ELF-1 (cell line): ENCODE results near the gene BCAR1.

Experiments used
- DNase-seq: peaks from one replicate; pipeline ENCODE4 v3.0.0-alpha.2; 2016; ENCODE audit warnings: low read depth, low spot score

BCAR1 gene

GRCh38 chr16:75239542-75240122 is 11.8 kb downstream of the BCAR1 start:
- no peak for DNase-seq

DNA sequence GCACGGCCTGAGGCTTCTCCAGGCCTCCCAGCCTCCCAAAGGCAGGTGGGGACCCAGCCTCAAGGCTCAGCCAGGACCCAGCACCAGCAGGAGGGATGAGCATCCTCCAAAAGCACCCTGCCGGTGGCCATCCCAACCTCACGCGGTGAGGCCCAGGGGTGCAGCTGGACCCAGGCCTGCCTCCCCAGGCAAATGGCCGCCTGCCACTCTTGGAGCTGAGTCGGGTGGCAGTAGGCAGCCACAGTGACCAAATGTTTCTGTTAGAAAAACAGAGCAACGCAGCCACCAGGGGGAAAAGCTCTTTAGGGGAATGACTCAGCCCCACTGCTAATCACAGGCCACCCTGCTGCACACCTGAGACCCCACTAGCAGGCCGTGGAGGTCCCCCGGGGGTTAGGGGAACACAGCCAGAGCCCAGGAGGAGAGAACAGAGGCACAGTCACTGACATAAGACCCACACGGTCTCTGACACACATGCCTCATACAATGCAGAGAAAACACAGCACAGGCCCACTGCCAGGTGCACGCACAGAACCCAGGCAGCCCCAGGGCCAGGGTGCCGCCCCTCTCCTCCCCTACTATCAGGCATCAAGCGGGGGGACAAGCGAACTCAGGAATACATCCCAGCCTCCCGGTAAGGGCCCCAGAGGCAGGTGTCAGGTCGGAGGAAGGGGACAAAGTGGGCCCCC is 12.4 kb downstream of the BCAR1 start:
- no peak for DNase-seq

DNA sequence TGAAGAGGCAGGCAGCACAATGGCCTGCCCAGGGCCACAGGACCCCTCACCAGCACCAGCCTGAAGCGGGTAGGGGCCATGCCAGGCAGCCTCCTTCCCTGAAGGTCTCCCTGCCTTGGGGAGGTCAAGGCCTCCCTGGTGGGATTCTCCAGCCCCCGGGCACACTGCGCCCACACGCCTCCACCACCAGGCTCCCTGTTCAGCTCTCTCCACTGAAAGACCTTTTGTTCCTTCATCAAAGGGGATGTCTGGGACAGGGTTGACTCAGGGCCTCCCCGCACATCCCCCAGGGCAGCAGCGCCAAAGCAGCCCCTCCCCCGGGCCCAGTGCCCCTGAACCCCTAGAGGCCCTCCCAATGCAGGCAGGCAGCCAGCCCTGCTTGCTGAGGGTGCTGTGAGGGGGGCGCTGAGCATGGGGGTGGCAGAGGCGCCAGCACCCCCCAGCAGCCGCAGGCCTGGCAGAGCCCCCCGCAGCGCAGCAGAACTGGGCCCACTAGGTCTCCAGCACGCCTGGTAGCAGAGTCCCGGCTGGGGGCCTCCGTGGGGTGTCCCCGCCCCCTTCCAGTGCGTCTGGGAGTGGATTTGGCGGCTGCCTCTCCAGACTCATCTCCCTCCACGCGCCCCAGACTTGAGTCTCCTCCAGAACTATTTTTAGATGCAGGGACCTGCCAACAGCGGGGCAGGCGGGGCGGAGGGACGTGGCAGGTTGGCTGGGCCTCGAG is 13.1 kb downstream of the BCAR1 start:
- peak; percentile 43 for DNase-seq

DNA sequence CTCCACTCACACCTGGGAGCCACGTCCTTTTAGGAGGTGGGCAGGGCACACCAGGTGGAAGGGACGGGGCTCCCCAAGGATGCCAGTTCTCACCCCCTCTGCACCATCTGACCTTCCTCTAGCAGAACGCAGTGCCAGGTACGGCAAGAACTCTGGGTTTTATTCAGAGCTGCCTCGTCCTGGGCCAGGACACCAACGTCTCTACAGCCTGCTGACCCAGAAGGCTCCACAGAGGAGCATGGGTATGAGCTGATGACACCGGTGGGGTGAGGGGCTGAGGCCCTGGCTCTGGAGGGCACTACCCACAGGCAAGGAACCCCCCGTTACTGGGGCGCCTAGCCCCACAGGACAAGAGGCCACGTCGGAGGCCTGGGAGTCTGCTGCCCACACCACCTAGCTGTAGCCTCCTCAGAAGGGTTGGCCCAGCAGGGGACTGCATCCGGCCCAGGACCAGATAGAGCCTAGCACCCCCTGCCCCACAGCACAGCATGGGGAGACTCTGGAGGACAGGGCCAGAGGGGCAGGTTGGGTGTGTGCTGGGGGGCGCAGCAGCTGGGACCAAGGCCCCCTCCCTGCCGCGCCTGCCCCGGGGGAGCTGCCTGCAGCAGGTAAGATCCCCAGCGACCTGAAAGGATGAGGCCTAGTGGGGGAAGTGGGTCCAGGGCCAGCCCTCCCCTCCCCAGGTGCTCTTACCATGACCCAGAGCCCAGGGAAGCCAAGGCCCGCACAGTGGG is 13.9 kb downstream of the BCAR1 start:
- DNase-seq: no peak

GRCh38 chr16:75236736-75237397 is 14.6 kb downstream of the BCAR1 start:
- no peak for DNase-seq

DNA sequence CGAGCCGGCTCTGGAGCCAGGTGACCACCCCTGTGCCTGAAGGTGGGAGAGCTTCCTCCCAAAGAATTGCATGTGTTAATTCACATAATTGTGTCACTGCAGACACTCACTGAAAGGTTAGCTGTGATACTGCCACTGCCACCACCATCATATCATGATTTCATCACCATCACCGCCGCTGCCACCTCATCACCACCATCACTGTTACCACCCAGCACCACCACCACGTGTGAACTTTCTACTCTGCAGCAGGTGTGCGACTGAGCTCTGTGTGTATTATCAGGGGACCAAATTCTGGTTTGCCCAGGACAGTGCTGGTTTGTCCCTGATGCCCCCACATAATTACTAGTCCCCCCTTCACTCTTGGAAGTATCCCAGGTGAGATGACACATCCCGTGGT is 15.2 kb downstream of the BCAR1 start:
- no peak for DNase-seq

DNA sequence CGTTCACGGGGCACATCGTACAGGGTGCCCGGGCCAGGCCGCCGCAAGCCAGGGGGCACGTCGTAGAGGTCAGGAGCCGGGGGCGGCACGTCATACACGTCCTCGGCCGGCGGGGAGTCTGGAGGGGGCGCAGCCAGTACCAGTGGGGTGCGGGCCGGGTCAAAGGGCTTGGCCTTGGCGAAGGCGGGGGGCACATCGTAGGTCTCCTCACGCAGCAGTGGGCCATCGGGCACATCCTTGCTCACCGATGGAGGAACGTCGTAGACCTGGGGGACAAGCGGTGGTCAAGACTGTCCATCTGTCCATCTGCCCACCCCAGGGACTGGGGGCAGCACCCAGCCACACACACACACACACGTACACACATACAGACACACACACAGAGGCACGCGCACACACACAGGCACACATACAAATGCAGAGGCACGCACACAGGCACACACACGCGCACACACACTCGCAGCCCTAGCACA is 15.7 kb downstream of the BCAR1 start:
- no peak for DNase-seq

- no peak for DNase-seq
These were observed 16.3 kb downstream of the BCAR1 start for GRCh38 chr16:75234856-75235696.

DNA sequence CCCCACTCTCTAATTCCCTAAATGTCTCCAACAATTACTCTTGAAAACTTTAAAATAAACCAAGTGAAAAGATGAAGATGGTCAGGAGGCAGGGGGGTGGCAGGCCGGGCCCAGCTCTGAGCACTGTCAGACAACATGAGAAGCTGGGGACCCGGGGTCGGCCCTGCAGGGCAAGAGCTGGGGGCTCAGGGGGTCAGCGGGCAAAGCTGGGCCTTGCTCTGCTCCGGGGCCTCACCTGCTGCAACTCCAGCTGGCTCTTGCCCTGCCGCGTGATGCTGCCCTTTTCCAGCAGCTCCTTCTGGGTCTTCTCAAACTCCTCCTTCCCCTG is 17.8 kb downstream of the BCAR1 start:
- DNase-seq: no peak

DNA sequence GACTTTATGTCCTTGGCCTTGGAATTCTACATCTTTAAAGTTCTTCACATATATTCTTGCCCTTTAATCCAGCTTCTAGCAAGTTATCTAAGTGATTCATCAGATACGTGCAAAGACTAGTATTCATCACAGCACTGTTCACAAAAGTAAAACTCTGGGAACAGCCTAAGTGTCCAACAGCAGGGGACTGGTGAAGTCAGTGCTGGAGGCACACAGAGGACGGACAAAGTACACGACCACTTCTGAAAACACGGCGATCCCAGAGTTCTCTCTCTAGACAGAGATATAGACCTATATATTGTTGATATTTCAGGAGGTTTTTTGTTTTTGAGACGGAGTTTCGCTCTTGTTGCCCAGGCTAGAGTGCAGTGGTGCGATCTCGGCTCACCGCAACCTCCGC is 19.9 kb downstream of the BCAR1 start:
- no peak for DNase-seq

DNA sequence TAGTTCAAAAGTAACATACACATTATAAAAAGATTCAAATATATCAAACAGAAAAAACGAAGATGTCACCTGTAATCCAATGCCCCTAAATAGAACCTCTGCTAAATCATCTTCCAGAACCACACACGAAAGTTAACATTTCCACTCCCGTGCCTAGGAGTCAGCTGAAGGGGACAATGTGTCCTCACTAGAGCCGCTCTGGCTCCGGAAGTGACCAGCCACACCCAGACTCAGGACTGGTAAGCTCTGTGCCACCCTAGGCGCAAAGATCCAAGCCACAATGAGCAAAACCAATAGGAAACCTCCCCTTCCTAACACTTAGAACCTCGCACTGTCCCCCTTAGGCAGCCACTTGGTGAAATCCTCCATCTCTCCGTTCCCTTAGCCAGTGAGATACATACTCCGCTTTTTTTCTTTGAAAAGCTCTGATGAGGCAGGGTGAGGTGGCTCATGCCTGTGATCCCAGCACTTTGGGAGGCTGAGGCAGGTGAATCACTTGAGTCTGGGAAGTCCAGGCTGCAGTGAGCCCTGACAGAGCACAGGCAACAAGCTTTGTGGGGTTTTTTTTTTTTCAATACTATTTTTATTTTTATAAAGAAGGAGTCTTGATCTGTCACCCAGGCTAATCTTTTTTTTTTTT is 20.8 kb downstream of the BCAR1 start:
- no peak for DNase-seq

GRCh38 chr16:75229172-75230031 is 22.0 kb downstream of the BCAR1 start:
- no peak for DNase-seq

- no peak for DNase-seq
These were observed 23.1 kb downstream of the BCAR1 start for GRCh38 chr16:75228143-75228976.

GRCh38 chr16:75227361-75228142 is 23.9 kb downstream of the BCAR1 start:
- DNase-seq: no peak

DNA sequence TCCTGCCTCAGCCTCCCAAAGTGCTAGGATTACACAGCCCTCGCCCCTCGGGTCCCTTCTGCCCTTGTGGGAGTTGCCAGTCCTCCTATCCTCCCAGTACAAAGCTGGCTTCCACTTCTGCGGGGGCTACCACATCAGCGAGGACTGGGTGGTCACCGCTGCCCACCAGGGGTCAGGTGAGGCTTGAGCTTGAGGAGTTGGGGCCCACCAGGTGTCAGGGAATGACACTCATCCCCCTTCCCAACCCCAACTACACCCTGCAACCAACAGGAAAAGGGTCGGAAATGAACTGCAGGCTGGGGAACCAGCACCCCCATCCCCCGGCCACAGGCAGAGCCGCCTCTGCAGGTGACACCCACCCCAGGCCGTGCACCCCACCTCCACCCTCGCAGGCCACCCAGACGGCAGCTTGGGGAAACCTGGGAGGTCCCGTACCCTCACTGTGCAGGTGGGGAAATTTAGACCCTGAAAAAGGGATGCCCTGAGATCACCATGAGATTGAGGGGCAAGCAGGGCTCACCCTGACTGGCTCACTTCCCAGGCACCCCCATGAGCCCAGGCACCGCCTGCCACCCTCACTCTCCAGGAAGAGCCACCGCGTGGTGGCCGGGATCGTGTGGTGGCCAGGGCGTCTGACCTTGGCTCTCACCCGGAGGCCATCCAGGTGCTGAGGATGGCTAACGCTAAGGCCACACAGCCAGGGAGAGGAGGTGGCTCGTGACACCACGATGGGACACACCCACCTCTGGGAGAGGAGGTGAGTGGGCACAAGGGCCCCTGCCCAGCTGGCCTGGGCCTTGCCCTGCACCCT is 24.7 kb downstream of the BCAR1 start:
- DNase-seq: no peak

DNA sequence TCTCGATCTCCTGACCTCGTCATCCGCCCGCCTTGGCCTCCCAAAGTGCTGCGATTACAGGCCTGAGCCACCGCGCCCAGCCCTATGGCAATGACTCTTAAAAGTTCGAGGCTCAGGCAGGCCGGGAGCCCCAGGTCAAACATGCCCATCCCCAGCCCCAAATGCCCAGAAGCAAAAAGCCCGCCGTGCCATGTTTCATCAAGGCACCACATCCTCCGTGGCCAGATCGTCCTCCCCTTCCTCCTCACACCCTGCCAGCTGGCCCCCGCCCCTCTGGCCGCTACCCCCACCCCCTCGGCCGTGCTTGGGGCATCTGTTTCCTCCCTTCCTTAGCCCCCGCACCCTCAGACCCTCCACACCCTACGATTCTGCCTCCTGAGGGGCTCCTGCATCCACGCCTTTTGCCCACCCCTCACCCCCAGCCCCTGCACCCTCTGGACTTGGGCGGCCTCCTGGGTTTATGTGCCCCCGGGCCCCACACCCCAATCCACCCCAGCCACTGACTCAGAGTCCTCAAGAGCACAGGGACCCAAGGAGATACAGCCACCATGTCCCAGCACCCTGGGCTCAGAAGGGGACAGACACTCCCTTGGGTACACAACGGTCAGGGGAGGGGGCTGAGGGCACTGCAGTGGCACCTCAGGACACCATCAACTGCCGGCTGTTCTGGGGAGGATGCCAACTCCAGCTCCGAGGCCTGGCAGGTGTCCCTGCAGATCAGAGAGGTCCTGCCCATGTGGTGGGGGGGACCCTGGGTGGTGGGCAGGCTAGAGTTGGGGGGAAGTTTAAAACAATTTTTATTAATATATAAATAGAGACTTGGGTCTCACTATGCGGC is 25.5 kb downstream of the BCAR1 start:
- no peak for DNase-seq
